ENCODE results near the gene AACS.
"Not testable (repeated sequence)": the region's sequence is repeated elsewhere in the genome, so short reads cannot be mapped to it uniquely, and the experiment has no call there.

Gene AACS

GRCh38 chr12:125092872-125093680 lies 27.8 kb downstream of the AACS start:
- DNase-seq, result no peak

GRCh38 chr12:125093681-125094330 lies 28.6 kb downstream of the AACS start:
- DNase-seq, result no peak

GRCh38 chr12:125096894-125097293 lies 31.7 kb downstream of the AACS start:
- no peak for DNase-seq

GRCh38 chr12:125097427-125097826 lies 32.2 kb downstream of the AACS start:
- DNase-seq, result no peak

GRCh38 chr12:125098676-125099408 lies 33.6 kb downstream of the AACS start:
- DNase-seq, result no peak

- DNase-seq, result no peak
Observed at GRCh38 chr12:125099409-125099782, 34.2 kb downstream of the AACS start.

- DNase-seq, result no peak
Observed at GRCh38 chr12:125100551-125101434, 35.6 kb downstream of the AACS start.

GRCh38 chr12:125104982-125105381 lies 39.7 kb downstream of the AACS start:
- DNase-seq, result no peak

- DNase-seq, result no peak
Observed at GRCh38 chr12:125105600-125105999, 40.4 kb downstream of the AACS start.

GRCh38 chr12:125110641-125111360 lies 45.6 kb downstream of the AACS start:
- no peak for DNase-seq

- DNase-seq, result no peak
Observed at GRCh38 chr12:125111403-125111802, 46.2 kb downstream of the AACS start.

GRCh38 chr12:125112614-125113013 lies 47.4 kb downstream of the AACS start:
- DNase-seq, result not testable (repeated sequence)

GRCh38 chr12:125113263-125113662 lies 48.0 kb downstream of the AACS start:
- no peak for DNase-seq

- no peak for DNase-seq
Observed at GRCh38 chr12:125113789-125114188, 48.6 kb downstream of the AACS start.

- DNase-seq, result no peak
Observed at GRCh38 chr12:125114365-125115141, 49.3 kb downstream of the AACS start.

GRCh38 chr12:125120566-125120965 lies 55.3 kb downstream of the AACS start:
- DNase-seq, result no peak

GRCh38 chr12:125121106-125121505 lies 55.9 kb downstream of the AACS start:
- no peak for DNase-seq

GRCh38 chr12:125122668-125123067 lies 57.4 kb downstream of the AACS start:
- DNase-seq, result no peak

GRCh38 chr12:125124320-125124966 lies 59.2 kb downstream of the AACS start:
- no peak for DNase-seq

GRCh38 chr12:125125271-125125670 lies 60.0 kb downstream of the AACS start:
- DNase-seq, result no peak

Measured in NCI-H1930 (cell line).